NK-92 treated with Interleukin-12 subunit alpha and Interleukin-12 subunit beta, amount 100 ng/mL, for 24 hours (cell line): Measurements from ENCODE around the gene SAMD5.

ENCODE experiments used
- DNase-seq: peaks from one replicate; lab custom pipeline; 2025; lab: John Stamatoyannopoulos, UW

Gene SAMD5

GRCh38 chr6:147508042-147508865 is at the start of gene SAMD5:
TSS of gene SAMD5 (plus strand) at chr6:147508690. CDS start at chr6:147508929, 239 bp downstream.
- DNase-seq = no peak

GRCh38 chr6:147459780-147460179 is 48.7 kb upstream of the SAMD5 start:
- no peak for DNase-seq

GRCh38 chr6:147463651-147464050 is 44.8 kb upstream of the SAMD5 start:
- DNase-seq = no peak

DNA sequence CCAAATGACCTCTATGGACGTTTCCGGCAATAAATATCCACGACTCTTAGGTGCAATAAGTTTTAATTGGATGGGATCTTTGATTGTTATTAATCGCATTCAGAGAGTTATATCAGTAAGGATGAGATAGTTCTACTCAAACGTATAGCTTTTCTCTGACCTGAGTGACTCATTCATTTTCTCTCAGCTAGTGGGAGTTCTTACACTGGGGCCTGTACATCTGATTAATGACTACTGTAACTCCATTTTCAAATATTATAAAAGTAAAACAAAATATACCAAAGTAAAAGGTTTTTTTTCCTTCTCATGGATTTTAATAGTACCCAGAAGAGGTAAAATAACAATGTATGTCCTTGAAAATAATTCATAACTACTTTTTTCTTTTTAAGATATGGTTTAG is 41.1 kb upstream of the SAMD5 start:
- no peak for DNase-seq

DNA sequence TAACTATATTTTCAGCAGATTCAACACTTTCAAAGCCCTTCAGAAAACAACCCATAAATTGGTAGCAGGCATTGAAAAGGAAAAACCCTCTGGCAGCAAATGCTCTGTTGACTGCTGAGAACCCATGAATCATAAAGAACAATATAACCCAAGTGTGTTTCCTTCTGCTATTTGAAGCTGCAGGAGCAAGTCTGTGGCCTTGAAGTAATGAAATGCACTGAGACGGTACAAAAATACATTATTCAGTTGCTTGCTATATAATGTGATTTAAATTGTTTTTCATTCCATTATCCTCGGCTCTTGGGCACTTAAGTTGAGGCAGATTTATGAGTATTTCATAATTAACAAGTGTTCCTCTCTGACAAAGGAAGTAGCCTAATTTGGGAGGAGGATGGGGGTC is 40.6 kb upstream of the SAMD5 start:
- DNase-seq = no peak

DNA sequence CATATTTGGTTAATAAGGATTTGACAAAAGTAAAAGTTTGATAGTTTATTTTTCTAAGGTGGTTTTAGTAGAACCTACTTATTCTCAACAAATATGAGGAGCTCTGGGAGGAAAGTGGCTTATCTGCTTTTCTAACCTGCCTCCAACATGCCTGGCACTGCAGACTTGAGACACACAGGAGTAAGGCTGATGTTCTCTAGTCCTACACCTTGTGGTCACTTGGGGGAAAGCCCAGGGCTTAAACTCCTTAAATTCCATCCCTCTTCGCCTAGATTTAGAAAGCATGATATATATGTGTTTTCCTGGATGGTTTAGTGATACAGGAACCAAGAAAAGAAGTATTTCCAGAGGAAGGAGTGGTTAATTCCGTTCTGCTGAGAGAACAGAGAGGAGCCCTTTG is 39.9 kb upstream of the SAMD5 start:
- DNase-seq = no peak

DNA sequence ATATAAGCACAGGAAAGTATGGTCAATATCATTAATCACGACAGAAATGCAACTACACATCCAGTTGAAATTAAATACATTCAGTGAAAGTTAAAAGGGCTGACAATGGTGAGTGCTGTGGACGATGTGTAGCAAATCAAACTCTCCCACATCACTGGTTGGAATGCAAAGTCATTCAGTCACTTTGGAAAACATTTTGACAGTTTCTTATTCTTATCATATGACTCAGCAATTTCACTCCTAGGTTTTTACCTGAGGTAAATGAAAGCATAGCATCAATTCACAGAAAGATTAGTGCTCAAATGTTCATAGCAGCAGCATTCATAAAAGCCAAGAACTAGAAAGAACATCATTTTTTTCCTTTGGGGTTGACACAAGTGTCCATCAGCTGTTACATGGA is 28.6 kb upstream of the SAMD5 start:
- no peak for DNase-seq

- DNase-seq = no peak
Measured at GRCh38 chr6:147486683-147487082, 21.8 kb upstream of the SAMD5 start.

DNA sequence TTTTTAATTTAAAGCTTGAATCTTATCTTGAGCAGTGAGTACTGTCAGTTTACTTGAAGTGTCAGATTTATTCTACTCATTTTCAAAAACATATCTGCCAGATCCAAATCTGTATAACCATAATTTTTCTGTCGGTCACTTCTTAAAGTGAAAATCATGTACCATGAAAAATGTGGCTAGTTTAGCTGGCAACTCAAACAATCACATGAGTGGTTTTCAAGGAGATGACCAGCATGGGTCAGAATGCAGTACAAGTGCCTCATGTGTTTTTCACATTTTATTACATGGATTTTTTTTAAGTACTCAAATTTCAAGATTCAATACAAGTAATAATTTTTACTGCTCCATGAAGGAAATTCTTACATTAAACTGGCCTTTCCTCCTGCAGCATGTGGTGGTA is 11.0 kb upstream of the SAMD5 start:
- DNase-seq = no peak

- no peak for DNase-seq
Measured at GRCh38 chr6:147503587-147503986, 4.9 kb upstream of the SAMD5 start.

DNA sequence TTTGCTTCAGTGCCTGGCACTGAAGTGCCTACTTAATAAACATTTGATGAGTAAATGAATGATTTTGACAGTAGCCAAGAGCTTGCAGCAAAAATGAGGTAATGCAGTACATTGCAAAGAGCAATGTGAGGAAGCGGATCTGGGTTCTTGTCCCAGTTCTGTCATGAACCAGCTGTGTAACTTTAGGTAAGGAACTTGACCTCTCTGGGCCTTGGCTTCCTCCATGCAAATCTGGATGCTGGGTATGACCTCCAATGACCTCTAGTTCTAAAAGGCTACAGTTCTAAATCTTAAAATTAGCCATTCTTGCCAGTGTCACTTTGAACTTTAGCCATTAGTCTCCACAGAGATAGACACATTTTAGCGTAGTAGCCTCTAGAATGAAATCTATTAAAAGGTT is 3.6 kb upstream of the SAMD5 start:
- DNase-seq = no peak

GRCh38 chr6:147506704-147507114 is 1.8 kb upstream of the SAMD5 start:
- DNase-seq = no peak

DNA sequence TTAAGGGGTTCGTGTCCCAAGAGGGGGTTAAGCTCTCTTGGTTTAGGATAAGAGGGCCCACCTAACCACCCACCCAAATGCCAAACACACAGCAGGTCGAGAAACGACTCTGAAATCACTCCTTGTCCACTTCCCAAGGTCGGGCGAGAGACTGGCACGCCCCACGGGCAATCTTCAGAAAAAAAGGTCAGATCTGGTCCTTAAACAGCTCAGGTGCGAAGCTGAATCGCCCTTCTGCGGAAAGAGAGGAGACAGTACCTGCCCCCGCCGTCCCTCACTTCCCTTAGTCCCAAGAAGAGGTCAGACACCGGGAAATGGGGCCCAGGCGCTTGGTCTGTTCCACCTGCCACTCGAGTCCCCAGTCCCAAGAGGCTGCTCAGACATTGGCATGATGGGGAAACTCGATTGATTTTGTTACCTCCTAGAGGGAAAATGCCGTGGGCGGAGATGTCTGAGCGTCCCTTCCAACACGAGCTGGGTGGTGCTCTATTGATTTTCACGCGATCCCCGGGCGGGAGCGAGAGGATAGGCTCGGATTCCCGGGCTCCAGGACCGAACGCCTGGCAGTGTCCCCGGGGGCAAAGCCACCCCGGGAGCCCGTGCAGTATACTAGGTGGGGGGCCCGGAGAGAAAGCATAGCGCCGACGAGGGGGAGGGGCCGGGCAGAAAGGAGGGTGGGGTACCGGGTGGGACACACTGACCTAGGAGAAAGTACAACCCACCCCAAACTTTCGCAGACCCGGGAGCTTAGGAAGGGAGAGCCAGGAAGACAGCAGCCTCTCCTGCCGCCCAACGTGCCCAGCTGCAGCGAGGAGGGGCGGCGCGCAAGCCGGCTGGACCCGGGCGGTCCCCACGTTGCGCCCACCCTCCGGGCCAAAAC is 1.1 kb upstream of the SAMD5 start:
- DNase-seq = no peak

- no peak for DNase-seq
Measured at GRCh38 chr6:147508866-147509608, 547 bp downstream of the SAMD5 start.

DNA sequence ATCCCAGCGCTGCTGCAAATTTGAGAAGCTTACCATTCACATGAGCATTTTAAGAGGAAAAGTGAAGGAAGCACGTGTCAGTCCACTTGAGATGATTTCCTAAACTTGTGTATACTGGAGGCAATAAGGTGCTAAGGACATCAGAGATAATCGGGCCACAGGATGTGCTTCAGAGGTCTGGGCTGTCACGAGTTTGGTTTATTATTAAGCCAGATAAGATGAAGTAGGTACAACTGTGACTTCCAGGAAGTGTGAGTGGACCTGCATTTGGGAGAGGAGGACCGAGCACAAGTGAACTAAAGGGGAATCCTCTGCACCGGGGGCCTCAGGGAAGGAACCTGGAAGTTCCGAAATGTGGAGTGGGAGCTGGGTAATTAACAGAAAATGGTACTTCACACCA is 1.4 kb downstream of the SAMD5 start:
- no peak for DNase-seq

DNA sequence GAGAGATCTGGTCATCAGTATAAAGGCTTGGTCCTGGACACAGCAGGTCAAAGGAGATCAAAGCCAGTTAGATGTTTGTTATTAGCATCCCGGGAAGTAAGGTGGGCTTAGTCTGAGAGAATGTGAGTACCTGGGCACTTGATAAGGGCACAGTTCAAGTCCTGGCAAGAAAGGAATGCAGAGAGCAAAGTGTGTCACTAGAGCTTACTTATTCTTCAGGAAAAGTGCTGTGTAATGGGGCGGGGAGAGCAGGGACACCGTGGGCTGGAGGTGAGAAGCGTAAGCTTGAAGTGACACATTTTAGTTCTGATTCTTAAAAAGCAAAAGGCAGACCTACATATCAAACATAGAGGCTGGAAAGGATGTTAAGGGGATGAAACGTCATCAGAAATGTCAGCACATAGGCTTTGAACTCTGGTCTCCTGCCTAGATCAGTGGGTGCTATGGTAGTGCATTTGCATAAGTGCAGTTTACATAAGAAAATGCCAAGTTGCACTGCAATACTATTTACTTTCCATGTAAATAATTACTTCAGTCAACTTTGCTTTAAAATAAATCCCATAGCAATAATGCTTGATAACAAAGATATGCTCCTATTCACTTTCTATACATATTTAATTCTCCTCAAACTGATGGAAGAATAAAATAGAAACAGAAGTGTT is 2.6 kb downstream of the SAMD5 start:
- no peak for DNase-seq

- DNase-seq = no peak
Measured at GRCh38 chr6:147514831-147515230, 6.3 kb downstream of the SAMD5 start.

DNA sequence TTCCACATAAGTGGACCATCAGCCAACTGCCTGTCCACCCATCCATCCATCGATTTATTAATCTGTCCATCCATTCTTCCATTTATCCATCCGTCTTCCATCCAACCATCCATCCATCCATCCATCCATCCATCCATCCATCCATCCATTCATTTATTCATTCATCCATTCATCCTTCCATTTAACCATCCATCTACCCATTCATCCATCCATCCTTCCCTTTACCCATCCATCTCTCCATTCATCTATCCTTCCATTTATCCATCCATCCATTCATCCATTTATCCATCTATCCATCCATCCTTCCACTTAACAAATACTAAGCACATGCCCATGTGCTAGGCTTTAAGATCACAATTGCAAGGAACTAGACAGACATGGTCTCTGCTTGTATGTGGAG is 6.8 kb downstream of the SAMD5 start:
- DNase-seq = no peak

DNA sequence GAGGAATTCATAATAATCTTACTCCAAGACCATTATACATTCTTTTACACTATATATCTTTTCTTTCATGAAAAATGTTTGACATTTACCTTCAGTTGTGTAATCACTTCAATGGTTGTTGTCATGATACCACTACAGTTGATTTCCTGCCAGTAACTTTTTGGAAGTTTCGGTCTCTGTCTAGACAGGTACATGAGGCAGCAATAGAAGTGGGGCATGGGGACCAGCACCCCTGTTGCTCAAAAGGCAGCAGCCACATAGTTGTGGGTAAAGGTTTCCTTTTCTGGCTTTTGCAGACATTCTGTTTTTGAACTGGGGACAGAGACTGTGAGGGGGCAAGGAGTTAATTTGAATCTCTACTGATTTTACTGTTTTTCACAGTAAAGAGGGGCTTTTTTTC is 14.1 kb downstream of the SAMD5 start:
- DNase-seq = no peak

- DNase-seq = no peak
Measured at GRCh38 chr6:147525519-147526209, 17.2 kb downstream of the SAMD5 start.

DNA sequence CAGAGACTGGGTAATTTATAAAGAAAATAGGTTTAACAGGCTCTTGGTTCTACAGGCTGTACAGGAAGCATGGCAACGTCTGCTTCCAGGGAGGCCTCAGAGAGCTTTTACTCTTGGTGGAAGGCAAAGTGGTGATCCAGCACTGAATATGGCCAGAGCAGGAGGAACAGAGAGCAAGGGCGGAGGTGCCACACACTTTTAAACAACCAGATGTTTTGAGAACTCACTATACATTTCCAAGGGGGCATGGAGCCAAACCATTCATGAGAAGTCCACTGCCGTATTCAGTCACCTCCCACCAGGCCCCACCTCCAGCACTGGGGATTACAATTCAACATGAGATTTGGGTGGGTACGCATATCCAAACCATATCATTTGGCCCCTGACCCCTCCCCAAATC is 18.7 kb downstream of the SAMD5 start:
- no peak for DNase-seq
